Lower lobe of right lung (tissue), 2 donors: ENCODE data around the gene TWSG1. TPM values are rescaled to one million over a fixed set of nuclear protein-coding genes. Genes with fewer than 3 reads are reported as not detected.

Experiments
- ATAC-seq, 2 donors: fragments of 200-7000 bp; cut with Tn5 transposase; one replicate each; pipeline ENCODE4 v1.9.1; 2020 to 2022; ENCODE audit warnings: mild to moderate bottlenecking in 2 of 2, moderate library complexity in 2 of 2
- DNase-seq: peaks from one replicate; pipeline ENCODE4 v3.0.0-alpha.2; 2020
- H3K27ac ChIP-seq: fragments of 200-600 bp; one replicate; pipeline ENCODE4 v1.8.0; 2022
- H3K27me3 ChIP-seq: fragments of 200-600 bp; one replicate; pipeline ENCODE4 v1.8.0; 2022; ENCODE audit warnings: low read depth
- H3K36me3 ChIP-seq: fragments of 200-600 bp; one replicate; pipeline ENCODE4 v1.8.0; 2022; ENCODE audit warnings: mild to moderate bottlenecking
- H3K4me1 ChIP-seq: fragments of 200-600 bp; one replicate; pipeline ENCODE4 v1.8.0; 2022
- H3K4me3 ChIP-seq: fragments of 200-600 bp; one replicate; pipeline ENCODE4 v1.8.0; 2022; ENCODE audit warnings: mild to moderate bottlenecking
- H3K9me3 ChIP-seq: fragments of 200-600 bp; one replicate; pipeline ENCODE4 v1.8.0; 2022
- CTCF ChIP-seq: fragments of 200-600 bp; IDR thresholded peaks from one replicate; pipeline ENCODE4 v1.8.0; 2022; ENCODE audit warnings: antibody characterized with exemption, mild to moderate bottlenecking
- intact Hi-C: fragments of 100-400 bp; cut with DNase I; formaldehyde crosslinking; loops from one replicate; pipeline ENCODE4 v1.11.0; 2022
- total RNA-seq: library from RNA; stranded (reverse); fragmentation: NEBNext Ultra II Directional; extraction: Animal tissue kit (Norgen Biotek cat#: 25700); gene quantifications from one replicate; pipeline ENCODE4 v1.2.1, GENCODE V29; 2021
- donor health status: DM: no; HTN: yes; CAD: no; lungs with severe emphysema.

Gene TWSG1
- total RNA-seq, 1 donor from 2014 or later, result 31.4 TPM

- Histone ChIP-seq H3K27ac (no peak overlapping the region), H3K4me3 (no peak overlapping the region), H3K27me3 (no peaks in the 10 kb centered on the region), H3K36me3 (no peaks in the 10 kb centered on the region), H3K9me3 (no peaks in the 10 kb centered on the region), H3K4me1 (peaks cover 3% of the 10 kb centered on the region)
- ATAC-seq (no peak), DNase-seq (no peak)
- intact Hi-C loops, result no loop called here
- no peak for TF ChIP-seq CTCF
These were observed 15.2 kb upstream of the TWSG1 start for GRCh38 chr18:9319333-9319732.

- Histone ChIP-seq H3K4me1 (peaks cover 3% of the 10 kb centered on the region), H3K4me3 (no peak overlapping the region), H3K27ac (no peak overlapping the region), H3K27me3 (no peaks in the 10 kb centered on the region), H3K36me3 (no peaks in the 10 kb centered on the region), H3K9me3 (no peaks in the 10 kb centered on the region)
- intact Hi-C loops, result no loop called here
- no peak for DNase-seq
- TF ChIP-seq CTCF, result no peak
- no peak for ATAC-seq
These were observed 13.5 kb upstream of the TWSG1 start for GRCh38 chr18:9321017-9321452.

GRCh38 chr18:9321736-9322135 is 12.8 kb upstream of the TWSG1 start:
- no peak overlapping the region for H3K4me3 ChIP-seq
- no peak for DNase-seq
- peaks cover 3% of the 10 kb centered on the region for H3K4me1 ChIP-seq
- intact Hi-C loops, result no loop called here
- no peaks in the 10 kb centered on the region for H3K27me3 ChIP-seq
- no peak for ATAC-seq
- no peak for TF ChIP-seq CTCF
- no peaks in the 10 kb centered on the region for H3K36me3 ChIP-seq
- no peaks in the 10 kb centered on the region for H3K9me3 ChIP-seq
- H3K27ac ChIP-seq, result no peak overlapping the region

- intact Hi-C loops, result no loop called here
- DNase-seq (no peak), ATAC-seq (no peak)
- no peak for TF ChIP-seq CTCF
- H3K36me3 ChIP-seq, result no peaks in the 10 kb centered on the region
- no peak overlapping the region for H3K27ac ChIP-seq
- H3K4me3 ChIP-seq, result no peak overlapping the region
- peaks cover 3% of the 10 kb centered on the region for H3K4me1 ChIP-seq
- H3K9me3 ChIP-seq, result no peaks in the 10 kb centered on the region
- H3K27me3 ChIP-seq, result no peaks in the 10 kb centered on the region
These were observed 11.8 kb upstream of the TWSG1 start for GRCh38 chr18:9322744-9323143.

GRCh38 chr18:9323750-9324445 is 10.7 kb upstream of the TWSG1 start:
- intact Hi-C loops, result no loop called here
- H3K27ac ChIP-seq, result no peak overlapping the region
- H3K27me3 ChIP-seq, result no peaks in the 10 kb centered on the region
- ATAC-seq (no peak), DNase-seq (no peak)
- TF ChIP-seq CTCF, result no peak
- peaks cover 5% of the 10 kb centered on the region for H3K9me3 ChIP-seq
- no peak overlapping the region for H3K4me3 ChIP-seq
- no peaks in the 10 kb centered on the region for H3K36me3 ChIP-seq
- peaks cover 3% of the 10 kb centered on the region for H3K4me1 ChIP-seq
